Hippocampal formation (tissue), 2 donors: ENCODE data around the gene DCAF11.

Experiments used
- DNase-seq, 2 donors: peaks; one replicate each; lab custom pipeline; 2025; lab: John Stamatoyannopoulos, UW

Gene DCAF11

GRCh38 chr14:24139272-24139934 is 24.8 kb downstream of the DCAF11 start:
- no peak for DNase-seq

GRCh38 chr14:24141097-24141880 is 26.7 kb downstream of the DCAF11 start, which contains the start of gene EMC9:
EMC9 (minus strand) TSS chr14:24141591; CDS start chr14:24141304, 287 bp downstream.
- peak; percentile 98 to 99 for DNase-seq

GRCh38 chr14:24143511-24143910 is 28.9 kb downstream of the DCAF11 start:
- no peak for DNase-seq

- no peak for DNase-seq
Measured at GRCh38 chr14:24144451-24144850, 29.9 kb downstream of the DCAF11 start.

DNA sequence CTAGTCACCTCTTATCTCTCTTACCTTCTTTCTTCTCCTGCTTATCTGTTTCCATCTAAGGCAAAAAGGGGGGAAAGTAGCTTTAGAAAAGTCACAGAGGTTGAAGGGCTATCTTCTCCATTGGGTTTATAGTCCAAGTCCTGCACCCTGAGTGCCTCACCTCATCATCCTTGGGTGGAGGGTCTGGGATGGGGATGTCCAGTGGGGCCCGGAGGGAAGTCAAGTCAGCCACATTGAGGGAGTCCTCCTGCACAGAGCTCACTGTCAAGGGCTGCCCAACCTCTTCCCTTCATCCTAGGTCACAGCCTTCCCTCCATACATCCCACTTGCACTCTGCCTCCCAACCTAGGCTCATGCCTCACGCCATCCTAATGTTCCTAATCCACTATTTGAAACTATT is 30.6 kb downstream of the DCAF11 start:
- DNase-seq, result no peak

DNA sequence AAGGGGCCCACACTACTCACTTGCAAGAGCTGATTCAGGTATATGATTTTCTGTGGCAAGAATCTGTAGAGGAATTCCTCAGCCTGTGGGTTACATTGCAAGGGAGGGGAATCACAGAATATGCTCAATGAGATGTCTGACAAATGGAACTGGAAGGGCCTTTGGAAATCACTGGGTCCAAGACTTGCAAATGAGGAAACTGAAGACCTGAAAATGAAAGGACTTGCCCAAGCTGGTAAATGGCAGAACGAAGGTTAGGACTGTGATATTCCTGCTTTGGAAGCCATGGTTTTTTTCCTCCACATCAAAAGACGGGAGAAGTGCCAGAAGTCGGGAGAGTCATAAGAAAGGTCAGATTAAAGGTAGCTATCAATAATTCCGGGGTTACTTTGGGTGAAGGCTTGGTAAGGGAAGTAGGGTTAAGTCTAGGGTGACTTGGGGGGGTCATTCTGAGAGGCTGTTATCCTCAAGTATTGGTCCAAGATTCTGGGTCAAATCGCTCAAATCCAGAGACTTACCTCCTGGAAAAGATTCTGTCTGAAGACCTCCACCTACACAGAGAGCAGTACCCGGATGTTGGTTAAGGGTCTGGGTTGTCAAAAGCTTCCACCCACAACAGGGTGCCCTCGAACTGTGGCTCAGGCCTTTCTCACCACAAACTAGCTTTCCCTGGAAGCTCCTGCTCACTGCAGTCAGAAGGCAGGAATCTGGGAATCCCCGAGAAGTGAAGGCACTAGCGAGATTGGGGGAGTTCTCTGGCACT is 31.3 kb downstream of the DCAF11 start:
- DNase-seq, result no peak

DNA sequence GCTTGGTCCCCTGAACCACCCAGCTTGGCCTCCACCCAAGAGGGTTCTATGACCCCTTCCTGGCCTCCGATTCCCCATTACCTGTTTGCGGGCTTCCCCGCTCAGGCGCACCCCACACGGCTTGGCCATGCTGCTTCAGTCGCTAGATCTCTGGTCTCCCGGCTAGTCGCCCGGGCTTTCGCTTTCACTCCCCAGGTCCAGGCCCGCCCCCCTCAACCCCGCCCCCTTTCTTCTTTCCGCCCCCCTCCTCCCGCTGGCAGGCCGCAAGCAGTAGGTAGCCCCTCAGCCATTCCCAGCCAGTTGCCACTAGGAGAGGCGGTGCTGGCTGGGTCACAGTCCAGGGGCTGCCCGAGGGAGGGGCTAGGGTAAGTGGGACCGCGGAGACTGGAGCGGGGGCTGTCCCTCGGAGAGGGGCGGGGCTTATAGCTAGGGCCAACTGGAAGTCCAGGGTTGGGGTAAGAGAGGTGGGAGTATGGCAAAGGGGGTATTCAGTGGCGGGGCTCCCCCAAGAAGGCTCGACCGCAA is 31.9 kb downstream of the DCAF11 start, which contains the start of gene PSME2:
Gene PSME2, minus strand, starts transcription at position 158 of the 525 bp plus-strand sequence. Its CDS starts 29 bp downstream, at position 129.
- peak; percentile 81 to 84 for DNase-seq

GRCh38 chr14:24146978-24147760 is 32.6 kb downstream of the DCAF11 start, which contains the start of gene RNF31:
RNF31 (plus strand) TSS chr14:24147498; CDS start chr14:24147699, 201 bp downstream.
- peak; percentile 96 to 99 for DNase-seq

DNA sequence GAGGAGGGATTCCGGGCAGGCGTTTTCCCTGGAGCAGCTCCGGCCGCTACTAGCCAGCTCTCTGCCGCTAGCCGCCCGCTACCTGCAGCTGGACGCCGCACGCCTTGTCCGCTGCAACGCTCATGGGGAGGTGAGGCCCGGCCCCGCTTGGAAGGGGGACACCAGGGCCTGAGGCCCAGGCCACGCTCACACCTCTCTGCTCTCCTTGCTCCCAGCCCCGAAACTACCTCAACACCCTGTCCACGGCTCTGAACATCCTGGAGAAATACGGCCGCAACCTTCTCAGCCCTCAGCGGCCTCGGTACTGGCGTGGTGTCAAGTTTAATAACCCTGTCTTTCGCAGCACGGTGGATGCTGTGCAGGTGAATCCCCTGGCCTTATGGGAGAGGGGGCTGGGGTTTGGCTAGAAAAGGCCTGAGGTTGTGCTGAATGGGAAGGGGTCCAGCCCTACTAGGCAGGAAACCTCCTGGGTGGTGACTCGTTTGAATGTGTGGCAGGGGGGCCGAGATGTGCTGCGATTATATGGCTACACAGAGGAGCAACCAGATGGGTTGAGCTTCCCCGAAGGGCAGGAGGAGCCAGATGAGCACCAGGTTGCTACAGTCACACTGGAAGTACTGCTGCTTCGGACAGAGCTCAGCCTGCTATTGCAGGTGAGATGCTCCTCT is 33.3 kb downstream of the DCAF11 start:
- DNase-seq, result no peak

DNA sequence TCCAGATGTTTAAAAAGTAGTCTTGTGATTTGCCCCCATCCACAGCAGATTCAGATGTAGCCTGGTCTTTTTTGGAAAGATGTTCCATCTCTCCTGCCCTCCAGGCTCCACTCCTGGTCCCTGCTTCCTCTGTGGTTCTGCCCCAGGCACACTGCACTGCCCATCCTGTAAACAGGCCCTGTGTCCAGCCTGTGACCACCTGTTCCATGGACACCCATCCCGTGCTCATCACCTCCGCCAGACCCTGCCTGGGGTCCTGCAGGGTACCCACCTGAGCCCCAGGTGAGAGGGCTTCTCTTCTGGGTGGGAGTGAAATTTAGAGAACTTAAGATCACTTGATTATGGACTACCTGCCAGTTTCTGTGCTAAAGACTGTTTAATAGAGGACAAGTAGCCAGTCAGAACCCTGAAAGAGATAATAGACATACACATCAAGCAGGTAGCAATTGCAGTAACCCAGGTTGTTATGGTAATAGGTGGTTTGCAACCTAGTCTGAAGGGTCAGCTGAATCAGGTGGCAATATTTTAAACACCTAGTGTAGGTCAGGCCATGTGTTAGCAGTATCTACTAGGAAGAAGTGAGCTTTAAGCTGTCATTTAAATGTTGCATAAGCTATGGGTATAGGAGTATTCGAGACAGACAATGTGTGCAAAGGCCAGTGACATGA is 34.9 kb downstream of the DCAF11 start:
- no peak for DNase-seq

GRCh38 chr14:24150061-24150460 is 35.5 kb downstream of the DCAF11 start:
- DNase-seq, result no peak

- DNase-seq, result no peak
Measured at GRCh38 chr14:24150567-24150966, 36.0 kb downstream of the DCAF11 start.

- no peak for DNase-seq
Measured at GRCh38 chr14:24150993-24151392, 36.4 kb downstream of the DCAF11 start.

DNA sequence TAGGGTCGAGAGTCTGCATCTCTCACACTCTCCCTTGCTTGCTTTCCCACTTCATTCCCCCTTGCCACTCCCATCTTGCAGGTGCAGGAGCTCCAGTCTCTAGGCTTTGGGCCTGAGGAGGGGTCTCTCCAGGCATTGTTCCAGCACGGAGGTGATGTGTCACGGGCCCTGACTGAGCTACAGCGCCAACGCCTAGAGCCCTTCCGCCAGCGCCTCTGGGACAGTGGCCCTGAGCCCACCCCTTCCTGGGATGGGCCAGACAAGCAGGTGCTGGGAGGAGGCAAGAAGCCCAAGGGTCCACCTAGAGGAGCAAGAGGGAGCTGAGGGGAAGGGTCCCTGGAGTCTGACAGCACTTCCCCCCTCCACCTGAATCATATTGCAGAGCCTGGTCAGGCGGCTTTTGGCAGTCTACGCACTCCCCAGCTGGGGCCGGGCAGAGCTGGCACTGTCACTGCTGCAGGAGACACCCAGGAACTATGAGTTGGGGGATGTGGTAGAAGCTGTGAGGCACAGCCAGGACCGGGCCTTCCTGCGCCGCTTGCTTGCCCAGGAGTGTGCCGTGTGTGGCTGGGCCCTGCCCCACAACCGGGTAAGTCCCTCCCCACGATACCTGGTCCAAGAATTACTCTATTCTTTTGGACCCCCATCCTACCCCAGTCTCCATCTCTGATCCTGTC is 37.0 kb downstream of the DCAF11 start:
- DNase-seq, result no peak

- no peak for DNase-seq
Measured at GRCh38 chr14:24155100-24155499, 40.5 kb downstream of the DCAF11 start.

- DNase-seq, result no peak
Measured at GRCh38 chr14:24156840-24157239, 42.3 kb downstream of the DCAF11 start.

DNA sequence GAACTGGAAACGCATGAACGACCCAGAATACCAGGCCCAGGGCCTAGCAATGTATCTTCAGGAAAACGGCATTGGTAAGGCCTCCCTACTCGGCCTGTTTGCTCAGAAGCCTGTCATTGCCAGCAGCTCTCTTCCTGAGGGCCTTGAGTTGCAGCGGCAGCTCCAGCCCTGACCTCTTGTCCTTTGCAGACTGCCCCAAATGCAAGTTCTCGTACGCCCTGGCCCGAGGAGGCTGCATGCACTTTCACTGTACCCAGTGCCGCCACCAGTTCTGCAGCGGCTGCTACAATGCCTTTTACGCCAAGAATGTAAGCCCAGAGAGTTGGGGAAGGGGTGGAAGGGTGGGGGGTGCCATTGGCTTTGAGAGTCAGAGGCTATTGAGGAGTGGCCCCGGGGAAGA is 42.8 kb downstream of the DCAF11 start:
- no peak for DNase-seq

DNA sequence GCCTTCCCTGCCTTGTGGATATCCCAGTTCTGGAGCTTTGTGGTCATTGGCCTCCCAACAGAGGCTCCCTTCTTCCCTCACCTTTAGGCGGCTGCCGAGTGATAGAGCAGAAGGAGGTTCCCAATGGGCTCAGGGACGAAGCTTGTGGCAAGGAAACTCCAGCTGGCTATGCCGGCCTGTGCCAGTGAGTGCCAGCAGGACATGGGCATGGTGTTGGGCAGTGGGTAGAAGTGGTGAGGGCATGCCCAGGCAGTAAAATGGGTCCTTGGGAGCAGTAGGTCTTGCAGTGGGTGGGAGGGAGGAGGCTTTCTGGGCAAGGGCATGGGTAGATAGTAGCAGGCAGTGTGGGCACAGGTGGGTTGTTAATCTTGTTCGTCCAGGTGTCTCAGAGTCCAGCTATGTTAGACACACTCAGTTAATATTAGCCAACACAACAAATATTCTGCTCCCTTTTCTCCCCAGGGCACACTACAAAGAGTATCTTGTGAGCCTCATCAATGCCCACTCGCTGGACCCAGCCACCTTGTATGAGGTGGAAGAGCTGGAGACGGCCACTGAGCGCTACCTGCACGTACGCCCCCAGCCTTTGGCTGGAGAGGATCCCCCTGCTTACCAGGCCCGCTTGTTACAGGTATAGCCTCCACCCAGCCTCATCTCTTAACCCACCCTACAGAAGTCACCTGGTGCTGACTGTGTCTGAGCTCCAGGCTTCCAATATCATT is 45.4 kb downstream of the DCAF11 start:
- DNase-seq, result no peak

GRCh38 chr14:24160499-24160849 is 45.9 kb downstream of the DCAF11 start:
- no peak for DNase-seq
